Measurements from ENCODE around the gene NPAS1.

NPAS1 gene

DNA sequence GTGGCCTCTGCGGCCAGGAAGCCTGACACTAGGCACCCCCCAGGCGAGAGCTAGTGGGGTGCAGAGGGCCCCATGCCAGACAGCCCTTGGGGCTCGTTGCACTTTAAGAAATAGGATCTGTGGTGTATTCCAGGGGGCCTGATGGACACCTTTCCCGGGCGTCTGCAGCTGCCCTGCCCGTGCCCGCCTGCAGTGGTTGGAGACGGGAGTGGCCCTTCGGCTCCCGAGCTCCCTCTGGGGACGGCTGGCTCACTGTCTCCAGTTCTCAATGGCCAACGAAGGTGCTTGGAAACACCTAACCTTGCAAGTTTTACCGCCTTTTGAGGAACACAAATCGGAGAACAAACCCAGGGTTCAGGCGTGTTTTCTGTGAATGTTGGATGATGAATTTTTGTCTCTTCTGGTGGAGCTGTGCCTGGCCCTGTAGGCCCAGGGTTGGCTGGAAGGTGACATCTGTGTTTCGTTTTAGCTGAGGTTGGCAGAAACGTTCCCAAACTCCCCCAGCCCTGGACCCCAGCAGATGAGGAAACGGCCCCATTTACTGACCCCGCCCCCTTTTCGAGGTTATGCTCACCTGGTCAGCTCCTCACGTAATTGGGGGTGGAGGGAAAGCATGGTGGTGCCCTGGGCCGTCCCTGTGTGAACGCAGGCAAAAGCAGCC lies 17.4 kb upstream of the NPAS1 start:
- H3K4me3 ChIP-seq (replicated peaks; ENCODE audit: low read depth, low read length): no peak overlapping the region
- peaks cover 21% of the 10 kb centered on the region for H3K36me3 ChIP-seq (ENCODE audit: control insufficient read depth, insufficient read depth, low read length)
- no peak for DNase-seq (ENCODE audit: extremely low read depth, insufficient read length)
- no peaks in the 10 kb centered on the region for H3K27me3 ChIP-seq (replicated peaks; ENCODE audit: control insufficient read depth, insufficient read depth, low read length)
- TF ChIP-seq, protein P1, sequence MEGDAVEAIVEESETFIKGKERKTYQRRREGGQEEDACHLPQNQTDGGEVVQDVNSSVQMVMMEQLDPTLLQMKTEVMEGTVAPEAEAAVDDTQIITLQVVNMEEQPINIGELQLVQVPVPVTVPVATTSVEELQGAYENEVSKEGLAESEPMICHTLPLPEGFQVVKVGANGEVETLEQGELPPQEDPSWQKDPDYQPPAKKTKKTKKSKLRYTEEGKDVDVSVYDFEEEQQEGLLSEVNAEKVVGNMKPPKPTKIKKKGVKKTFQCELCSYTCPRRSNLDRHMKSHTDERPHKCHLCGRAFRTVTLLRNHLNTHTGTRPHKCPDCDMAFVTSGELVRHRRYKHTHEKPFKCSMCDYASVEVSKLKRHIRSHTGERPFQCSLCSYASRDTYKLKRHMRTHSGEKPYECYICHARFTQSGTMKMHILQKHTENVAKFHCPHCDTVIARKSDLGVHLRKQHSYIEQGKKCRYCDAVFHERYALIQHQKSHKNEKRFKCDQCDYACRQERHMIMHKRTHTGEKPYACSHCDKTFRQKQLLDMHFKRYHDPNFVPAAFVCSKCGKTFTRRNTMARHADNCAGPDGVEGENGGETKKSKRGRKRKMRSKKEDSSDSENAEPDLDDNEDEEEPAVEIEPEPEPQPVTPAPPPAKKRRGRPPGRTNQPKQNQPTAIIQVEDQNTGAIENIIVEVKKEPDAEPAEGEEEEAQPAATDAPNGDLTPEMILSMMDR (IDR thresholded peaks at IDR 0.05; ENCODE audit: insufficient read depth, low read length, poor library complexity, severe bottlenecking): no peak

DNA sequence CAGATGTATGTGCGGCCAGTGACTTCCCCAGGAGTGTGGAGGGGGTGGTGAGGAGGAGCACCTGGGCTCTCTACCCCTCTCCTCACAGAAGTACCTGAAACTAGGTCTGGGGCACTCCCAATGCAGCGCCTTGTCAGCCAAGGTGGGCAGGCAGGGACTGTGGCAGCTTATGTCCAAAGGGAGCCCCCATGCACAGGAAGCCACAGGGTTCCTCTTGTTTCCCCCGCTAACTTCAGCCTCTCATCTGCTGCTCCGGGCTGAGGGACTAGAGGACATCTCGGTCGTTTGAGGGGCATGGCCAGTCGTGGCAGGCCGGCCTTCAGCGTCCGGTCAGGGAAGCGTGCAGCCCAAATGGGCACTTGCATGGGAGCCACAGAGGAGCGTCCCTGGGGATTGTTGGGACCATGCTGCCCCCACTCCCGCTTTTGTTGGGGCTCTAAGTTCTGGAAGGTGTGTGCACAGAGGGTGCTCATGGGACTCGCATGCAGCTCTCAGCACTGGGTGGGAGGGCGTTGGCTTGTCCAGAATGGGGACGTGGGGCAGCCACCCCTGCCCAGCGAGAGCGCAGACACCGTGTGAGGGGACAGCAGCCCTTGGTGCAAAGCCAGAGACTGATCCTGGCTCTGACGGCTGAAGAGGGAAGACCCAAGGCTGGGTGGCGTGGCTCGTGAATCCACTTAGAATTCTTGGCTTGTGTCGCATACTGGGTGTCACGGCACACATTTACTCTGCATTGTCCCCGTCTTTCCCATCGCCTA lies 16.6 kb upstream of the NPAS1 start:
- Histone ChIP-seq H3K4me3 (replicated peaks; ENCODE audit: low read depth, low read length) (no peak overlapping the region), H3K27me3 (replicated peaks; ENCODE audit: control insufficient read depth, insufficient read depth, low read length) (no peaks in the 10 kb centered on the region), H3K36me3 (ENCODE audit: control insufficient read depth, insufficient read depth, low read length) (peaks cover 19% of the 10 kb centered on the region)
- no peak for DNase-seq (ENCODE audit: extremely low read depth, insufficient read length)
- TF ChIP-seq, protein P1 (IDR thresholded peaks at IDR 0.05; ENCODE audit: insufficient read depth, low read length, poor library complexity, severe bottlenecking): no peak

DNA sequence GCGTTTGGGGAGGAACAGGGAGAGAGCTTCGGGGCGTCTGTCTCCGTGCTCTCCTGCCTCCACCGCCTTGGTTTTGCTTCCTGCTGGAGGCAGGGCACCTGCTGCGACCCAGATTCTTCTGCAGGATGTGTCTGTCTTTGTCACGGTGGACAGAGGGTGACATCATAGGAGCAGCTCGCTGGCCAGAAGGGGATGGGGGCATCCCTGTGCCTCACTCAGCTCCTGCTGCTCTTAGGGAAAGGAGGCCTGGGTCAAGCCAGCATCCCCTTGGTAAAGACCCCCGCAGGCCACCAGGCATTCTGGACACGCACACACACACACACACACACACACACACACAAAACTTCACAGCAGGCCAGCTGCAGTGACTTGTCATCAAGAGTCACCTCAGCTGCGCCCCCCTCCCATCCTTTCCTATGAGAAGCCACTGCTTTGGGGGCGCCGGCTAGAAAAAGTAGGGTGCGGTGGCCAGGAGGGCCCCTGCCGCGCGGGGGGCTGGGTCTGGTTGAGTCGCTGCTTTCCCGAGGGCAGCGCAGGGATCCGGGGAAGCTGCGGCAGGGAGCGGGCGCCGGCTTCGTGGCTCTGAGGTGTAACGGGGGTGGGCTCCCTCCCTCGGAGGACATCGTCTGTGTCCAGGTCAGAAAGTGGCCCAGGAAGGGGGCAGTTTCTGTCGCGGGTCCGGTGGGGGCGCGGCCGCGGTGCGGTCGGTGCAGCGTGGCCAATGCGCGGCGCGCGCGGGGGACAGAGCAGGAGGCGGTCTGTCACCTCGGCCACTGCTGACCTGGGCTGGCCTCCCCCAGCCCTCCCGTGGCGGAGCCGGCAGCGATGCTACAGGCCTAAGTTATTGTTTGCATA lies 15.8 kb upstream of the NPAS1 start:
- H3K36me3 ChIP-seq (ENCODE audit: control insufficient read depth, insufficient read depth, low read length): peaks cover 15% of the 10 kb centered on the region
- TF ChIP-seq, protein P1 (IDR thresholded peaks at IDR 0.05; ENCODE audit: insufficient read depth, low read length, poor library complexity, severe bottlenecking): no peak
- no peak for DNase-seq (ENCODE audit: extremely low read depth, insufficient read length)
- no peak overlapping the region for H3K4me3 ChIP-seq (replicated peaks; ENCODE audit: low read depth, low read length)
- H3K27me3 ChIP-seq (replicated peaks; ENCODE audit: control insufficient read depth, insufficient read depth, low read length): no peaks in the 10 kb centered on the region

DNA sequence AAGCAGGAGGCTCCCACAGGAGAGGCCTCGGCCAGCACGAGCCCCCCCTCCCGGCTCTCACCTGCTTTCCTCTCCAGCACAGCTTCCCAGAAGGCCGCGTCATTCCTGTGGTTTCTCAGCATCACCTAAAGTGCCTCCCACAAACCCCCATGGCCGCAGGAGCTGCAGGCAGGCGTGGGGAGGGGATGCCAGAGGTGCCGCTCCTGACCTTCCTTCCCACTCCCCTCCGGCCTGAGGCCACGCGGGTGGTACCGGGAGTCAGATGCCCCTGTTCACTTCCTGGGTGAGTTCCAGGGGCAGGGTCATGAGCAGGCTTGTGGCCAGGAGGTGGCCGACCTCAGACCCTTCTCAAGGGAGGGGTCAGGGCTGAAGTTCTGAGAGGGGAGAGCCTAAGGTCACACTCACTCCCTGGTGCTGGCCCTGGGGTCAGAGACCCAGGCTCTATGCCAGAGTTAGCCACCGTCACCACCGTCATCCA lies 14.4 kb upstream of the NPAS1 start:
- TF ChIP-seq, protein P1 (IDR thresholded peaks at IDR 0.05; ENCODE audit: insufficient read depth, low read length, poor library complexity, severe bottlenecking): no peak
- H3K4me3 ChIP-seq (replicated peaks; ENCODE audit: low read depth, low read length): no peak overlapping the region
- no peak for DNase-seq (ENCODE audit: extremely low read depth, insufficient read length)
- H3K27me3 ChIP-seq (replicated peaks; ENCODE audit: control insufficient read depth, insufficient read depth, low read length): no peaks in the 10 kb centered on the region
- peaks cover 7% of the 10 kb centered on the region for H3K36me3 ChIP-seq (ENCODE audit: control insufficient read depth, insufficient read depth, low read length)

DNA sequence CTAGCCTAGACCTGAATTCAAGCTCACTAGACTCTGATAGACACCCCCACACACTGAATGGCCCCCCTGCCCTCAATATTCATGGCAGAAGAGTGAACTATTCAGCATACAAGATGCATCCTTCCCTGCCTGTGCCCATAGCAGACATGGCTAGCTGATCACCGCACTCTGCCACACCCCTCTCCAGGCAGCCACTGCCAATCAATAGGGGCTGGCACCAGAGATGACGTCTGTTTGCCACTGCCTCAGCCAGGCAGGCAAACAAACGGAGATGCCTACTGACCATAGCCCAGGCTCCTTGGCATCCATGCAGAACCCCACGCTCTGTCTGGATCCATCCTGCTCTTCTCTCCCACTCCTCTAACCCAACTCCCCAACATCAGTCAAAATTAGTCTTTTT lies 13.8 kb upstream of the NPAS1 start:
- DNase-seq (ENCODE audit: extremely low read depth, insufficient read length): no peak
- Histone ChIP-seq H3K27me3 (replicated peaks; ENCODE audit: control insufficient read depth, insufficient read depth, low read length) (no peaks in the 10 kb centered on the region), H3K36me3 (ENCODE audit: control insufficient read depth, insufficient read depth, low read length) (peaks cover 2% of the 10 kb centered on the region), H3K4me3 (replicated peaks; ENCODE audit: low read depth, low read length) (no peak overlapping the region)
- TF ChIP-seq, protein P1 (IDR thresholded peaks at IDR 0.05; ENCODE audit: insufficient read depth, low read length, poor library complexity, severe bottlenecking): no peak

Measured in GM06990 (cell line).